Middle frontal gyrus (tissue), 1 donor: ENCODE measurements around the gene WDR64.

Experiments used
- DNase-seq: peaks from one replicate; pipeline ENCODE4 v3.0.0-alpha.2; 2015; ENCODE audit warnings: low spot score; ENCODE audit errors: extremely low spot score

The WDR64 gene

GRCh38 chr1:241836941-241837340, 184.9 kb downstream of the WDR64 start:
- DNase-seq, result no peak

- no peak for DNase-seq
Observed at GRCh38 chr1:241837416-241837815, 185.3 kb downstream of the WDR64 start.

GRCh38 chr1:241837901-241838300, 185.8 kb downstream of the WDR64 start:
- DNase-seq, result no peak

DNA sequence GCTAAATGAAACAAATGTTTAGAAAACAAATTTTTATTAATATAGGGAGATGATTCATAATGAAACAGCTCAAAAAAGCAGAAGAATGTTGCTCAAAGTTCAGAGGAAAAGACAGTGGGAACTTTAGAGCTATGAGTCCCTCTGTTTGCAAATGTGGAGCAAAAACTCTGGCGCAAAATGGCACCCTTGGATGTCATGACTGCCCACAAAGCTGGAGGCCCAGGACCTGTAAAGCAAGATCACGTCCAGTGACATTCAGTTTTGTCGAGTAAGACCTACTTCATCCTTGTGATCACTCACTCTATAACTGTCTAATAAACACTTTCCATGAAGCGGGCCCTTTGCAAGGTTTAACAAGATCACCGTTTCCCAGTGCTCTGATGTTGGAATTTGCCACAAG, 186.8 kb downstream of the WDR64 start:
- DNase-seq, result no peak

- DNase-seq, result no peak
Observed at GRCh38 chr1:241839369-241839979, 187.4 kb downstream of the WDR64 start.

DNA sequence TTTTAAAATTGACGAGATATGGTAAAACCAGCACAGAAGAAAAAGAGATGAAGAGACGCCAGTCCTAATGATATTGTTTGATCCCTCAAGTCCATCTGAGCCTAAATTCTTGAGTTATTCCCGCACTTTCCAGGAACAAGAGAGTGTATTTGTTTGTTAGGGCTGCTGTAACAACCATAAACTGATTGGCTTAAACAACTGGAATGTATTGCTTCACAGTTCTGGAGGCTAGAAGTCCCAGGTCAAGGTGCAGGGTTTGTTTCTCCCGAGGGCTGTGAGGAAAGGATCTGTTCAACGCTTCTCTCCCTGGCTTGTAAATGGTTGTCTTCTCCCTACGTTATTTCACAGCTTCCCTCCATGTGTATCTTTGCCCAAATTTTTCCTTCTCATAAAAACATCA, 188.1 kb downstream of the WDR64 start:
- no peak for DNase-seq

DNA sequence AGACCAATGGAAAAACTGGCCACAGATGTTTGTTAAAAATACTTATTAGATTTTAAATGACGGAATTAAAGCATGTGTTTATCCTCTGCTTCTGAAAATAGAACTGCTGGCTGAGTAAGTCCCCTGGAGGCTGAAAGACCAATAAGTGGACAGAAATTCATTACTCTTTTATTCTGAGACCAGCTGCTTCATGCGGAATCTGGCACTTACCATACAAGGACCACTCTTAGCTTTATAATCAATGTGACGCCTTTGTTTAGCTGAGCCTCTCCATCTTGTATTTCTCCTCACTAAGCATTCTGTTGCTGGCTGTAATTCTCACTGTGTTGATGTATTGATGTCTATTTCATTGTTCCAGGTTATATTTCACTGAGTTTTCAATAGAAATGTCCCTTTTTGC, 189.6 kb downstream of the WDR64 start:
- DNase-seq, result no peak

GRCh38 chr1:241842565-241842964, 190.5 kb downstream of the WDR64 start:
- DNase-seq, result no peak

DNA sequence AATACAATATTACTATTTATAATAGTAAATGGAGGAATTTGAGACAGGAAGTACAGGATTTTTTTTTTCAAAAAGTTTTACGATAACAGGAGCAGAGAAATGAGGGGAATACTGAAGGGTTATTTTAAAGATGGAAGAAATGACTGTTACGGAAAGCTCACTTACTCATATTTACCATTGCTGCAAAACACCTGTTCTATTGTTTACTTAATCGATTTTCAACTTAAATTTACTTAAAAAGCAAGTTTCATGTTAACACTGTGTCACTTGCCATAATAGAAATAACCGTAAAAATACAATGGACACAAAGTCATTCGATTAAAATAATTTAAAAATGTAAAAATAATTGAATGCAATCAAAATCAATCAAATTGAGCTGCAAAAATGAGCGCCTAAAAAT, 192.5 kb downstream of the WDR64 start:
- no peak for DNase-seq

DNA sequence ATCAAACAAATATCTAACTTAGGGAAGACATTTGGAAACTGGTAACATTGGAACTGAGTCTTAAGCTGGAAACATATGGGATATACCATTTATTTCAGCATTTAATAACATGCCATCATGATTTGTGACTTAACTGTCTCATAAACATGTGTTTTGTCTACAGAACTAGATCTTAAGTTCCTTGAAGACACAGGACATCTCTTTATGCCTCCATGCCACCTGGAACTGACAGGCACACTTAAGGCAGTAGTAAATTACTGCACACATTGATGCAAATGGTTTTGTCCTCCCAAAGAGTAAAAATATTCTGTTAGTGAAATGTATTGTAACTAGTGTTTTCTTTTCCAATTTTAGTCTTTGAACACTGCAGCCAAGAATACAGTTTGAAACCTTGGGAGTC, 194.3 kb downstream of the WDR64 start:
- DNase-seq, result no peak

DNA sequence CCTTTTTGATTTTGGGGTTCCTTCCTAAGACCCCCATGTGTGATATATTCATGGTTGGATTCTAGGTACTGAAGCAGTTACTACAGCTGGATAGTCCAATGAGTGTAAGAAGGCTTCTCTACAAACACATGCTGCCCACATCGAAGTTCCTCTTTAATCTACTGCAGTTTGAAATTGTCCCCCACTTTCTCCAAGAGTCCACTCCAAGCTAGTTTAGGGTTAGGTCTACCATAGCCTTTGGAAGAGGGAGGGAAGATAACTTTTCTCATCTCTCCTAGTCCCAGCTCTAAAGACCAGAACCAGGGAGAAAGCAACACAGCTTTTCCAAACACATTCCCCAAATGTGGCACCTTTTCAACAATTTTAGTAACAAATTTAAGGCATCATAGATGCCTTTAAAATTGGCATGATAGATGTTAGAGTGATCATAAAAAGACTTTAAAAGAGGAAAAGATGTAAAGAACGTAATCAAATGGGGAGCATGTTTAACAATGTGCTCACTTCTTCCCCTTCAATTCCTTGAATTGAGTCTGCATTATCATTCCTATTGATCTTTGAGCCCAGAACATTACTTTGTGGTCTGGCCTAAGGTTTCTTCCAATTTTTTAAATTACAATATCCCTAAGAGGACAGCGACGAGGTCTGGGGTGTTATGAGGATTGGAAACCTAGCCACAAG, 194.9 kb downstream of the WDR64 start:
- DNase-seq, result no peak

GRCh38 chr1:241847540-241847795, 195.4 kb downstream of the WDR64 start:
- no peak for DNase-seq

GRCh38 chr1:241847796-241848685, 196.0 kb downstream of the WDR64 start, which contains the start of gene EXO1:
Gene EXO1 (plus strand): TSS chr1:241848204. CDS start chr1:241850426, 2,222 bp downstream.
- peak; percentile 87 for DNase-seq

DNA sequence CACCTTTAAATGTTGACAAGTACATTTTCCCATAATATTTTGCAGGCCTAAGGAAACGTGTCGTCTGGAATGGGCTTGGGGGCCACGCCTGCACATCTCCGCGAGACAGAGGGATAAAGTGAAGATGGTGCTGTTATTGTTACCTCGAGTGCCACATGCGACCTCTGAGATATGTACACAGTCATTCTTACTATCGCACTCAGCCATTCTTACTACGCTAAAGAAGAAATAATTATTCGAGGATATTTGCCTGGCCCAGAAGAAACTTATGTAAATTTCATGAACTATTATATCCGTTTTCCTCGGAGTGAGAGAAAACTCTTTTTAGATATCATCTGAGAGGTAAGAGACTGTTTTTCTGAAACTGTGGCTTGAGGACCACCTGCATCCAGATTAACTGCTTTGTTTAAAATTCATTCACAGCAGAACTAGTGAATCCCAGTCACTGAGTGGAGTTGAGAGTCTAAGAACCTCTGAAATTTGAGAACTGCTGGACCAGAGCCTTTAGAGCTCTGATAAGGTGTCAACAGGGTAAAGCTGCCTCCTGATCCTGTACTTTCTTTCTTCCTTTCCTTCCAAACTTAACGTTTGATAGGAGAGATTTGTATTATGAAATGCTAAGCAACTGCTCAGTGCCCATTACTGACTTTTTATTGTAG, 196.7 kb downstream of the WDR64 start:
- DNase-seq, result no peak

DNA sequence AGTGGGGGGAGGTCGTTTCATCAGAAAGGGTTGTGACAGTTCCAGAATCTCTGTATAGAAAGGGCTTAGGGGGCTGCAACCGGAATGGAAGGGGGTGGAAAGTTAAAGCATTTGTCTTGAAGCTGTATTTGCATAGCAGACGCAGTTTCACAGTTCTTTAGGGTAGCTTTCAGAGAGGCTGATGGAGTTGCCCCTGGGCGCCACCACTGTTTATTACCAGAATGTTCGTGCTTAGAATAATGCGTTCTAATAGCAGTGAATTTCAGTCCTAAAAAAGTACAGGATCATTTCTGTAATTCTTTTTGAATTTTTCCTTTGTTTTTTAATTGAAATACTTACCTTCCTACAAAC, 197.2 kb downstream of the WDR64 start:
- no peak for DNase-seq
